Stimulated activated naive B cell treated with anti-CD40 and anti-IgM and Interleukin-4, amounts not matched to agents 10 μg/mL and 1 μg/mL and 100 μg/mL, for 72 hours (primary cell): Measurements from ENCODE around the gene ZFP28.

Experiments used
- ATAC-seq, 2 donors: fragments of 150-1000 bp; cut with Tn5 transposase; replicated peaks; 2 replicates each; pipeline ENCODE4 v1.10.0; 2021; ENCODE audit warnings: moderate library complexity in 1 of 2
- DNase-seq: peaks from one replicate; pipeline ENCODE4 v3.0.0; 2021
- H3K27ac Mint-ChIP-seq: one replicate; pipeline ENCODE4 v1.8.0; 2022; ENCODE audit warnings: mild to moderate bottlenecking, mixed read lengths
- H3K27me3 Mint-ChIP-seq, 2 donors: one replicate each; pipeline ENCODE4 v1.8.0; 2022; ENCODE audit warnings: mixed read lengths in 2 of 2
- H3K36me3 Mint-ChIP-seq, 2 donors: one replicate each; pipeline ENCODE4 v1.8.0; 2022; ENCODE audit warnings: mixed read lengths in 2 of 2, mild to moderate bottlenecking in 1 of 2
- H3K4me1 Mint-ChIP-seq, 2 donors: one replicate each; pipeline ENCODE4 v1.8.0; 2022; ENCODE audit warnings: mixed read lengths in 2 of 2, mild to moderate bottlenecking in 1 of 2
- H3K4me3 Mint-ChIP-seq, 2 donors: one replicate each; pipeline ENCODE4 v1.8.0; 2022; ENCODE audit warnings: mild to moderate bottlenecking in 2 of 2, mixed read lengths in 2 of 2, moderate library complexity in 1 of 2
- H3K9me3 Mint-ChIP-seq, 2 donors: one replicate each; pipeline ENCODE4 v1.8.0; 2022; ENCODE audit warnings: mixed read lengths in 2 of 2, mild to moderate bottlenecking in 1 of 2

Gene ZFP28

DNA sequence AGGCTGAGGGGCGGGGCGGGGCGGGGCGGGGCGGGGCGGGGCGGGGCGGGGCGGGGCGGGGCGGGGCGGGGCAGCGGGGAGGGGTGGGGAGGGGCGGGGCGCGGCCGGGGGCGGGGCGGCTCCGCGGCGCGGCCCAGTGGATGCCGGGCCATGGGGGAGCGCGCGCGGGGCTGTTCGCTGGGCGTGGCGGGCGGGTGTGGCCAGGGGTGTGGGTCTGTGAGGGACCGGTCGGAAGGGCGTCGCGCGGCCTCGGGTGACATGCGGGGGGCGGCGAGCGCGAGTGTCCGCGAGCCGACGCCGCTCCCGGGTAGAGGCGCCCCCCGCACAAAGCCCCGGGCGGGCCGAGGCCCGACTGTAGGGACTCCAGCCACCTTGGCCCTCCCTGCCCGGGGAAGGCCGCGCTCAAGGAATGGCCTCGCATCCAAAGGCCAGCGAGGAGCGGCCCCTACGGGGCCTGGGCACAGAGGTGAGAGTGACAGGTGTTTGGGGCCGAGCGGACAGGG lies at the start of gene ZFP28:
ZFP28 (plus strand) TSS at position 188 of the 503 bp plus-strand sequence; CDS start at position 259, 71 bp downstream.
- peaks cover 46 to 78% of the 10 kb centered on the region in 2 donors for H3K36me3 Mint-ChIP-seq
- H3K27ac Mint-ChIP-seq = peak within 1 kb of the TSS; percentile 96
- ATAC-seq = peak; percentile 79 to 84
- peaks cover 19 to 34% of the 10 kb centered on the region in 2 donors for H3K4me1 Mint-ChIP-seq
- peak within 1 kb of the TSS; percentile 90 to 94 for H3K4me3 Mint-ChIP-seq
- H3K27me3 Mint-ChIP-seq = peaks cover 7 to 8% of the 10 kb centered on the region in 2 donors
- H3K9me3 Mint-ChIP-seq = peaks cover 22 to 30% of the 10 kb centered on the region in 2 donors
- DNase-seq = no peak

GRCh38 chr19:56491399-56491798 lies 47.3 kb upstream of the ZFP28 start:
- peaks cover 44 to 54% of the 10 kb centered on the region in 2 donors for H3K9me3 Mint-ChIP-seq
- H3K4me1 Mint-ChIP-seq = no peaks in the 10 kb centered on the region
- no peak for ATAC-seq
- H3K36me3 Mint-ChIP-seq = peaks cover 70 to 87% of the 10 kb centered on the region in 2 donors
- DNase-seq = no peak
- H3K4me3 Mint-ChIP-seq = no peak overlapping the region
- H3K27me3 Mint-ChIP-seq = no peaks in the 10 kb centered on the region
- H3K27ac Mint-ChIP-seq = no peak overlapping the region

DNA sequence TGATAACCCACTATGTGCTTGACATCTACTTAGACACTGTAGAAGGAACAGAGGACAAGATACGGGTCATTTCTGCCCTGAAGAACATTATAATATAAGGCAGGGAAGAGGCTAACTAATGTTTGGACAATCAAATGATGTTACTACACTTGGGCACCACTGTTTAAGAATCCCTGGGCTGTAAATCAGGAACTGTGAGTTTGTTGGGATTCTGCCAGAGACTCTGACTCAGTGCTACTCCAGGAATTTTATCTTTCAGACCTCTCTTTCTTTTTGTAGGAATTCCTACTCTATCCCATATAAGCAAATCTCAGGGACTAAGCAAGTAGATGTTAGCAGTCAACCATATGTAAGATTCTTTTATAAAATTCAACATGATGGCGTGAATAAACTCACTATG lies 34.2 kb upstream of the ZFP28 start:
- no peaks in the 10 kb centered on the region for H3K27me3 Mint-ChIP-seq
- peaks cover 27 to 42% of the 10 kb centered on the region in 2 donors for H3K36me3 Mint-ChIP-seq
- H3K4me1 Mint-ChIP-seq = peaks cover 6% of the 10 kb centered on the region in 2 donors
- DNase-seq (no peak), ATAC-seq (no peak)
- H3K4me3 Mint-ChIP-seq = no peak overlapping the region
- H3K9me3 Mint-ChIP-seq = peaks cover 9 to 18% of the 10 kb centered on the region in 2 donors
- H3K27ac Mint-ChIP-seq = no peak overlapping the region

DNA sequence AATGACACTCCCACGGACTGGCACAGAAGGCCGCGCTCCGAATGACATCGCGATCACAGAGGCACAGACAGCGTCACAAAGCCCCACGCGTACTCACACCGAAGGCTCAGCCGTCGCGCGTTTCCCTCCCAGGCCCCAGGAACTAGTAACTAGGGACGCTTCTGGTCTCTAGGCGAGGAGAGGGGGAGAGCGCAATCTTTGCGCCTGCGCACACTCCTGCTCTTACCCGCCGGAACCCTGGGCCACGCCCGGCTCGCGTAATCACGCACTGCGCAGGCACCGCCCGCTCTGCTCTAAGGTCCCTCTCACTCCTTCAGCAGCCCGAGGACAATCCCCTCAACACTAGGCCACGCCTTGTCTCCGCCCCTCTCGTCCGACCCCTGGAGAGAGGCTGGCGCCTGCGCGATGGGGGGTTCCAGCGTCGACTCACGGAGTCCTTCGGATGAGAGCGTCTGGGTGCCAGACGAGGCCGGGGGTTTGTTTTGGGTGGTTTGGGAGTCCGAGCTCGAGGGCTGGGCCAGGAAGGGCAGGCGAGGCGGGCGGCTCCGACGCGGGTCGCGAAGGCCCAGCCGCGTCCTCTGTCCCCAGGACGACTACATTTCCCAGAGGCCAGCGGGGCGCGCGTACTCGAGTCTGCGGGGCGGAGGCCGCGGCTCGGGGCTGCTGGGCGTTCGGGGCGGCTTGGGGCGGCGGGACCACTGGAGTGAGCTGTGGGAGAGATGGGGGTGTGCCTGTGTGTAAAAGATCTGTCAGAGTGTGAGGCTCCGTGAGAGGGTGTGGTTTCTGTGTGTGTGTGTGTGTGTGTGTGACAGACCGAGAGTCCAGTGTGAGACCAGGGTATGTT lies 31.1 kb upstream of the ZFP28 start, which contains the start of gene ZNF471:
ZNF471 (plus strand) TSS at position 410 of the 844 bp plus-strand sequence. CDS start 3,717 bp downstream, outside the sequence.
- Mint-ChIP-seq H3K36me3 (peaks cover 9 to 14% of the 10 kb centered on the region in 2 donors), H3K9me3 (peaks cover 4 to 6% of the 10 kb centered on the region in 2 donors), H3K27me3 (no peaks in the 10 kb centered on the region), H3K4me1 (peaks cover 6% of the 10 kb centered on the region in 2 donors), H3K27ac (peak within 1 kb of the TSS; percentile 34), H3K4me3 (no peak within 1 kb of the TSS)
- DNase-seq = peak; percentile 98
- ATAC-seq = peak; percentile 98 to 99

DNA sequence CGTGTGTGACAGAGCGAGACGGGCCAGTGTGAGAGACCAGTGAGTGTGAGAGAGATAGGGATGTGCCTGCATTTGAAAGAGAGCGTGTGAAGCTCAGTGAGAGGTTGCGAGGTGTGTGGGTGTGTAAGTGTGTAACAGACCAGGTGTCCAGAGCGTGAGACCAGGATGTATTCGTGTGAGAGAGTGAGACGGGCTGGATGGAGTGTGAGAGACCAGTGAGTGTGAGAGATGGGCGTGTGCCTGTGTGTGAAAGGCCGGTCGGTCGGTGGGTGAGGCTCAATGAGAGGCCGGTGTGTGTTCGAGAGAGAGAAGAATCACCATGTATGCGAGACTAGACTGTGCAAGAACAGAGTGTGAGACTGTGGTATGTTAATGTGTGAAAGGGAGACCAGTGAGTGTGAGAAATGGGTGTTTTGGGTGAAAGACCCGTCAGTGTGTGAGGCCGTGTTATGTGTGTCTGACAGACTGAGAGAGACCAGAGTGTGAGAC lies 30.4 kb upstream of the ZFP28 start:
- Mint-ChIP-seq H3K4me1 (peaks cover 6% of the 10 kb centered on the region in 2 donors), H3K27ac (no peak overlapping the region), H3K9me3 (peaks cover under 1 to 6% of the 10 kb centered on the region in 2 donors), H3K4me3 (no peak overlapping the region), H3K36me3 (peaks cover 6 to 14% of the 10 kb centered on the region in 2 donors), H3K27me3 (no peaks in the 10 kb centered on the region)
- ATAC-seq = peak in 1 of 2 donors; percentile 23
- no peak for DNase-seq

GRCh38 chr19:56525214-56525860 lies 13.4 kb upstream of the ZFP28 start:
- Mint-ChIP-seq H3K4me3 (no peak overlapping the region), H3K27me3 (no peaks in the 10 kb centered on the region), H3K4me1 (no peaks in the 10 kb centered on the region), H3K9me3 (peaks cover 37% of the 10 kb centered on the region in 2 donors), H3K27ac (no peak overlapping the region), H3K36me3 (peaks cover 37 to 51% of the 10 kb centered on the region in 2 donors)
- ATAC-seq (no peak), DNase-seq (no peak)

DNA sequence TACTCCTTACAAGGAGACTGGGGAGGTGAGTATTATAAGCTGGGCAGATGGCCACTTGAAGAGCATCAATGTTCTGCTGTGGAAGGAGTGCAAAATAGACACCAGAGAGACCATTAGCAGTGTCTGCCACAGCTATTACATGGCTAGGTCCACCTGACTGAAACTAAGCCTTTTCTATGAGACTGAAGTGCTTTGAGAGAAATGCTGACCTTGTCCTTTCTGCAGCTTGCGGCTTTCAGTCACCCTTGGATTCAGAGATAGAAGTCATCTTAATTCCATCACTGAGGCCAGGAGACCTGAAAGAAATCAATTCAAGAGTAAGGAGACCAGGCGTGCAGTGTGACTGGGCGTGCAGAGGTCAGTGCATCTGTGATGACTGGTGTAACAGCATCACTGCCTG lies 1.3 kb upstream of the ZFP28 start:
- DNase-seq (no peak), ATAC-seq (no peak)
- peak overlapping the region; percentile 96 for H3K27ac Mint-ChIP-seq
- H3K4me3 Mint-ChIP-seq = peak overlapping the region; percentile 90 to 94
- peaks cover 7 to 8% of the 10 kb centered on the region in 2 donors for H3K27me3 Mint-ChIP-seq
- peaks cover 37 to 75% of the 10 kb centered on the region in 2 donors for H3K36me3 Mint-ChIP-seq
- peaks cover 19 to 34% of the 10 kb centered on the region in 2 donors for H3K4me1 Mint-ChIP-seq
- H3K9me3 Mint-ChIP-seq = peaks cover 35 to 37% of the 10 kb centered on the region in 2 donors

DNA sequence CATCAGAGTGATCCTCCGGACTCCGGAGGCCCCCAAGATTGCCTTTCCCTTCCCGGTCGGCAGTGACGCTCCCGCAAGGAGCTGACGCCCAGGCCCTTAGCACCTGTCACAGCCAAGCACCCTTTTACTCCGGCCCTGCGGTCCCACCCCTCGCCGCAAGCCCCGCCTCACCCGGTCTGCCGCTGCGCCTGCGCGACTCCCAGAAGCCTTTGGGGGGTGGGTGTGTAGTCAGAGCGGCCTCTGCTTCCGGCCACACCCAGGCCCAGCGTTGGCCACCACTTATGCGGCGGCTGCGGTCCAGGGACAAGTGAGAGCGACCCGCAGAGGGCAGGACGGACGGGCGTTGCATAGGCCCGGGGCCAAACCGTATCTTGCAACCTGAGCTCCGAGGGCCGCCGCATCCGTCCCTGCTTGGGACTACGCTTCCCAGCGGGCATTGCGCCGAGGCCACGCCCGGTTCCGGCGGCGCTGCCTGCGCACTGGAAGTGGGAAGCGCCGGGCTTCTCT lies 441 bp upstream of the ZFP28 start:
- peaks cover 7 to 8% of the 10 kb centered on the region in 2 donors for H3K27me3 Mint-ChIP-seq
- peaks cover 42 to 76% of the 10 kb centered on the region in 2 donors for H3K36me3 Mint-ChIP-seq
- peak overlapping the region; percentile 96 for H3K27ac Mint-ChIP-seq
- H3K4me1 Mint-ChIP-seq = peaks cover 19 to 34% of the 10 kb centered on the region in 2 donors
- H3K4me3 Mint-ChIP-seq = peak overlapping the region; percentile 90 to 94
- peak; percentile 95 for ATAC-seq
- peaks cover 26 to 33% of the 10 kb centered on the region in 2 donors for H3K9me3 Mint-ChIP-seq
- DNase-seq = peak; percentile 96

DNA sequence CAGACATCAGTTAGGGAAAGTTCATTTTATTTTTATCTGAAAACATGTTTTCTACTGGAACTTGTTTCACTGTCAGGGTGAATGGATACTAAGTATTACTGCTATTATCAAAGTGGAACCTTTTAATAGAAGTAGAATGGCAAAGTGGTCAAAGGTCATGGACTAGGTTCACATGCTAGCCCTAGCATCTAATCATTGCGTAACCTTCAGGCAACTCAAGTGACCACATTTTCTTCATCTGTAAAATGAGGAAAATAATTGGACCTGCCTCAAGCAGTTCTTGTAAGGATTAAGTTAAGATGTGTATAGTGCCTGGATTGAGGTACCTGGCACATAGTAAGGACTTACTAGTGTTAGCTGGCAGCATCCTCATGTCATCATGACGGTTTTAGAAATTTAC lies 5.0 kb downstream of the ZFP28 start:
- H3K4me3 Mint-ChIP-seq = no peak overlapping the region
- ATAC-seq (no peak), DNase-seq (no peak)
- H3K36me3 Mint-ChIP-seq = peaks cover 74 to 93% of the 10 kb centered on the region in 2 donors
- H3K9me3 Mint-ChIP-seq = peaks cover 22 to 30% of the 10 kb centered on the region in 2 donors
- H3K4me1 Mint-ChIP-seq = peaks cover 18 to 25% of the 10 kb centered on the region in 2 donors
- no peak overlapping the region for H3K27ac Mint-ChIP-seq
- H3K27me3 Mint-ChIP-seq = no peaks in the 10 kb centered on the region

- H3K9me3 Mint-ChIP-seq = peaks cover 14 to 24% of the 10 kb centered on the region in 2 donors
- peaks cover 0 to 1% of the 10 kb centered on the region in 2 donors for H3K4me1 Mint-ChIP-seq
- H3K4me3 Mint-ChIP-seq = no peak overlapping the region
- DNase-seq (no peak), ATAC-seq (no peak)
- no peak overlapping the region for H3K27ac Mint-ChIP-seq
- peaks cover 78 to 92% of the 10 kb centered on the region in 2 donors for H3K36me3 Mint-ChIP-seq
- no peaks in the 10 kb centered on the region for H3K27me3 Mint-ChIP-seq
Observed at GRCh38 chr19:56547535-56547934, 8.8 kb downstream of the ZFP28 start.

DNA sequence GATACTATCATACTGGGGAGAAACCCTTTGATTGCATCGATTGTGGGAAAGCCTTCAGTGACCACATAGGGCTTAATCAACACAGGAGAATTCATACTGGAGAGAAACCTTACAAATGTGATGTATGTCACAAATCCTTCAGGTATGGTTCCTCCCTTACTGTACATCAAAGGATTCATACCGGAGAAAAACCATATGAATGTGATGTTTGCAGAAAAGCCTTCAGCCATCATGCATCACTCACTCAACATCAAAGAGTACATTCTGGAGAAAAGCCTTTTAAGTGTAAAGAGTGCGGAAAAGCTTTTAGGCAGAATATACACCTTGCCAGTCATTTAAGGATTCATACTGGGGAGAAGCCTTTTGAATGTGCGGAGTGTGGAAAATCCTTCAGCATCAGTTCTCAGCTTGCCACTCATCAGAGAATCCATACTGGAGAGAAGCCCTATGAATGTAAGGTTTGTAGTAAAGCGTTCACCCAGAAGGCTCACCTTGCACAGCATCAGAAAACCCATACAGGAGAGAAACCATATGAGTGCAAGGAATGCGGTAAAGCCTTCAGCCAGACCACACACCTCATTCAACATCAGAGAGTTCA lies 15.6 kb downstream of the ZFP28 start:
- no peak for ATAC-seq
- Mint-ChIP-seq H3K36me3 (peaks cover 53 to 67% of the 10 kb centered on the region in 2 donors), H3K4me3 (no peak overlapping the region), H3K9me3 (peaks cover 28 to 34% of the 10 kb centered on the region in 2 donors), H3K4me1 (no peaks in the 10 kb centered on the region), H3K27ac (no peak overlapping the region), H3K27me3 (no peaks in the 10 kb centered on the region)
- DNase-seq = no peak

- Mint-ChIP-seq H3K4me1 (peaks cover 3 to 8% of the 10 kb centered on the region in 2 donors), H3K27me3 (no peaks in the 10 kb centered on the region), H3K27ac (no peak overlapping the region), H3K4me3 (no peak overlapping the region), H3K36me3 (peaks cover 42 to 70% of the 10 kb centered on the region in 2 donors), H3K9me3 (peaks cover 32 to 40% of the 10 kb centered on the region in 2 donors)
- no peak for ATAC-seq
- DNase-seq = no peak
Observed at GRCh38 chr19:56562766-56563165, 24.0 kb downstream of the ZFP28 start.

GRCh38 chr19:56566904-56567273 lies 28.1 kb downstream of the ZFP28 start:
- Mint-ChIP-seq H3K9me3 (peaks cover 29 to 38% of the 10 kb centered on the region in 2 donors), H3K27me3 (no peaks in the 10 kb centered on the region), H3K4me3 (peak overlapping the region; percentile 96 to 97), H3K36me3 (peaks cover 62 to 82% of the 10 kb centered on the region in 2 donors), H3K4me1 (peaks cover 6 to 10% of the 10 kb centered on the region in 2 donors), H3K27ac (peak overlapping the region; percentile 97)
- ATAC-seq (peak; percentile 48 to 50), DNase-seq (no peak)
